Hepatic stellate cell (primary cell): ENCODE measurements around the gene UPK3A.

Source experiments
- DNase-seq: peaks from one replicate; pipeline ENCODE4 v3.0.0; 2011; ENCODE audit warnings: low spot score

The UPK3A gene

DNA sequence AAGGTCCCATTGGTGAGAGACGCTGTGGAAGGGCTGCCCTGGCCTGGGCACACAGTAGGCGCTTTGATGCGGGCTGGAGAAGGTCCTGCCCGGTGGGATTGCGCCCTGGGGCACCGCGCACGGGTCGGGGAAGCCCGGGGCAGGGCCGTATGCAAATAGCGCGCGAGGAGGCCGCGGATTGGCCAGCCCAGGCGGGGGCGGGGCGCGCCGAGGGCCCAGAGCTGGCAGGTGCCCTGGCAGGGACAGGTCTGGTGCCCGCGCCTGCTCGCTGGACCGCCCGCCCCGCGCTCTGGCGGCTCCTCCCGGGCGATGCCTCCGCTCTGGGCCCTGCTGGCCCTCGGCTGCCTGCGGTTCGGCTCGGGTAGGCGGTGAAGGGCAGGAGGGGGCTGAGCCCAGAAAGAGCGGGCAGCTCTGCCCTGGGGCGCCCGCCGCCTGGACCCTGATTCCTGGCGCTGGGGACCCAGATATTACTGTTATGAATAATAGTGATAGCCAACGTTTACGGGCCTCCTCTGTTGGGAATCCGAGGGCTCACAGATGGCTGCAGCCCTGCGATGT is at the start of gene UPK3A:
Gene UPK3A, plus strand, starts transcription at position 245 of the 558 bp plus-strand sequence. Its CDS starts 65 bp downstream, at position 310.
- DNase-seq = no peak

DNA sequence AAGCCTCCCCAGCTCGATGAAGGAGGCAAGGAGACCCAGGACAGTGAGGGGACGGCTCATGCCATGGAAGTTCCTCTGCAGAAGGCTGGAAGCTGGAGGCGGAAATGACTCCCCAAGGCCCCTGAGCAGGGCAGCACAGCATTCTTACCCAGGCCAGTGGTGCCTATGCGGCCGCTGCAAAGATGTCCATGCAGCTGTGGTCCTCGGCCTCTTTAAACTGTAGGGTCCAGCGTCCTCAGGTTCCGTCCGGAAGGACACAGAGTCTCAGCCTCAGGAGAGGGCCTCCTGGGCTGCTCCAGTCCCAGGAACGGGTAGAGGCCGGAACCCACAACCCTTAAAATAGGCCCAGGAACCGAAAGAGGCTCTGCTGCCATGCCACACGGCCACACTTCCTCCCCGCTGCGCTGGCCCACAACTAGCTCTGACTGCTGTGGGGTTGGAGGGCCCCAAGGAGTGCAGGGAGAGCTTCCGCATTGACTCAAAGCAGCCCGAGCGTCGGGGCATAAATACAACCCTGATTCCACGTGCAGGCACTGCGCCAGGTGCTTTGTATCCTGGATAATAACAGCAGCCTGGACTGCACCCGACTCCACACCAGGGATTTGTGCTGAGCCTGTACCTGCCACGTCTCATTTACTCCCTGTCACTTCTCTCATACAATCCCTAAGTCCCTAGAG is 49.5 kb upstream of the UPK3A start:
- no peak for DNase-seq

DNA sequence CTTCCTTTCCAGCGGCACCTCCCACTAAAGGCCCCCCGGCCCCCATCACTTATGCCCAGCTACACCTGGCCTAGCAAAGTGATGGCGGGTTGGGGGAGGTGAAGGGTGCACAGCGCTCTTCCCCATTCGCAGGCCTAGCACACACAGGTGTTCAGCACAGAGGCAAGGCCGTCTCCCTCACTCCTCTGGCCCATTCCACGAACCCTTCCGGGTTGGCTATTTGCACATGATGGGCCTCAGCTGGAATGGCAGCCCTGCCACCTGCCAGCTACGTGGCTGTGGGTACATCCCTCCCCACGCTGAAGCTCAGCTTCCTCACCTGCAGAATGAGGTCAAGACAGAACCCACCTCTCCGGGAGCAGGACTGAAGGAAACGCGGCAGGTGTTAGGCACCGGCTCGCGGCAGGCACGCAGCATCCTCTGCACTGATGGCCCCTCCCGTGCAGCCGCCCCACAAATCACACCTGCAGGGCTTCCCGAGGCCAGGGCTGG is 48.9 kb upstream of the UPK3A start:
- DNase-seq = no peak

DNA sequence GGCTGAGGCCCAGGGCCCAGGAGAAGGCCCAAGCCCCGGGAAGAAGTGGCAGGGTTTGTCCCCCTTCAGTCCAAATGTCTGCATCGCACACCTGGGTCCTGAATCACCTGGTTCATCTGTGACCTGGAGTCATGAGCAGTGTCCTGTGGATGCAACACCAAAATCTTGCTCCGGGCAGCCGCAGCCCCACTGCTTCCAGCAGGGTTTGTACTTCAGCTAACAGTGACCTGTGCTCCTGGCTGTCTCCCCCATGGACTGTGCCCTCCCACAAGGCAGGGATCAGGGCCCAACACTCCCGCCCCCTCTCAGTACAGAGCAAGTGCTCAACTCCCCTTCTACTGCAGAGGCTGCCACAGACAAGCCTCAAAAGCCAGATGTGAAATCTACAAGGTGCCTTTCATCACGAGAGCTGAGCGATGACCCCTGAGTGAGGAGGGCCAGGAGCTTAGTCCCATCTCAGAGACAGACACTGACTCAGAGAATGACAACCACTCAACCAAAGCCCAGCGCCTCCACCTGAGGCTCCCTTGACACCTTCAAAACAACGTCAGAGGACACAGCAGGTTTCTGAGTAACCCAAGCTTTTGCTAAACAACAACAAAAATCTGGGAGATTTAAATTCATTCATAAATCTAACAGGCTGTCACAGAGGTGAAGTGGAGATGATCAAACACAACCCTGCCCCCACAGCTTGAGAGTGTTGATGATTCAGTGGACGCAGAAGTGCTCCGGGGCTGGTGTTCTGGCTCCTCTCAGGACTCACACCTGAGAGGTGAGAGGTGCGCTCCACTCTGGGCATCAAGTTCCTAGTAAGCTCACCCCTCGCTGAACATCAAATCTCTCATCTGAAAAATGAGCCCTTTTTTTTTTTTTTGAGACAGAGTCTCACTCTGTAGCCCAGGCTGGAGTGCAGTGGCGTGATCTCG is 47.4 kb upstream of the UPK3A start:
- no peak for DNase-seq

DNA sequence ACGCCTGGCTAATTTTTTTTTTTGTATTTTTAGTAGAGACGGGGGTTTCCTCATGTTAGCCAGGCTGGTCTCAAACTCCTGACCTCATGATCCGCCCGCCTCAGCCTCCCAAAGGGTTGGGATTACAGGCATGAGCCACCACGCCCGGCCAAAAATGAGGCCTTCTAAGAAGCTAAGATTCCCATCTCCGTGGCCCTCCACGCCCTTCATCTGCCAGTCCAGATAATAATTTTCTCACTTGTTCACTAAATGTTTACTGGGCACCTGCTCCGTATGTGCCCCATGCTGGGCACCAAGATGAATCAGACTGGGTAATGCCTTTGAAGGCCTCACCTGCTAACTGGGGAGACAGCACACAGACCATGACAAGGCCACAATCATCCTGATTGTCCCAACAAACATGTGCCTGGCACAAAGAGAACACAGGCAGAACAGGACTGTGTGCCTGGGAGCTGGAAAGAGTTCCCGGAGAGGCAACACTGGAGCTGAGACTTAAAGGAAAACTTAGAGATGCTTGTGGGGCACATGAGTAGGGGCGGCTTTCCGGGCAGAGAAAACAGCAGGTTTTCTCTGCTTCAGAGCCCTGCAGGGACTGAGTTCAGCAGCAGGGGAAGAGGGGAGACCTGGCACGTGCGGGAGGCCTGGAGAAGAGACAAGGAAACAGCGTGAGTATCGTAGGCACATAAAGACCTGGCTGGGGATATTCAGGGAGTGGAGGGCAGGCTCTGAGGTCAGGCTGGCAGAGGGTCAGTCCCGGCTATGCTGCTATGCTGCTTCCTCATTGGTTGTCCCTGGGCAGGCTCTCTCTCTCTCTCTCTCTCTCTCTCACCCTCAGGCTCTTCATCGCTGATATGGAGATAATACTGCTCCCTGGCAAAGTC is 46.4 kb upstream of the UPK3A start:
- no peak for DNase-seq

DNA sequence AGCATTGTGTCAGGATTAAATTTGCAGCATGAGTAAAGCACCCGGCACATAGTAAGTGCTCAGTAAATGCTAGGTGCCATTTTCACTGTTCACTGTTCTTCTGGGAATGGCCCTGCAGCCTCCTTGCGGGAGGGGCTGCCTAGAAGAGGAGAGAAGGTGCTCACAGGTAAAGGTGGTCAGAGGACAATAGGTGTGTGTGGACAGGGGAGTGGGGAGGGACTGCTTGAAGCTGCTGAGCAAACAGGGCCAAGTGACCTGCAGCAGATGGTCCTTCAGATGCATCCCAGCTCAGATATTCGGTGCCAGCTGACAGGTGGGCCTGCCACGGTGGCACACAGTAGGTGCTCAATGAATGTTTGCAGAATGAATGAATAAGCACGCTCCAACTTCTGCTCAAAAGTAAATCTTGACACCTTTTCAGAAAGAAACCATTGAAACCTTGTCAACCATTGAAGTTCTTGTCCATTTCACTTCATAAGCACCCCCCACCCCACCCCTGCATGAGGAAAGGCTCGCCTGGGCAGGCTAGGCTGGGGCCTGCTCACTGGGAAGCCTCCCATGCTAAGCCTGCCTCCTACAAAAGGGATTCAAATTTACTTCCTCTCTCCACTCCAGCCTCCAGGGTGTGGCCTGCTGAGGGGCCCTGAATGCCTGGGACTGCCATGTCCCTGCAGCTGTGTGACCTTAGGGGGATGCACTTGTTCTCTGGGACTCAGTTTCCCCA is 45.6 kb upstream of the UPK3A start:
- no peak for DNase-seq

DNA sequence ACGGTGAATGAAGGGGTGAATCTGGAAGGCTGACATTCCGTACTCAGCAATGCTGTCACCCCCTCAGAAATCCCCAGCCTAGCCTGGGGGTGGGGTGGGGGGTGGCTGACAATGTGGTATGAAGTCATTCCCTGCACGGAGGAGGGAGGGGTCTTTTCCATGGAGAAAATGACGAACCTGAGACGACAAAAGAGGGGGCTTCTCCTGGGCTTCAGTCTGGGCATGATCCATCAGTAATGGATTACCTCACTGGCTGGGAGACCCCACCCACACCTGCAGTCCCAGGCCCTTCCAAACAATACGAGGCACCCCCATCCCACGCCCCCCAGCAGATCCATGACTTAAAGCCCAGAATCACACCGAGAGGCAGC is 45.1 kb upstream of the UPK3A start:
- no peak for DNase-seq

DNA sequence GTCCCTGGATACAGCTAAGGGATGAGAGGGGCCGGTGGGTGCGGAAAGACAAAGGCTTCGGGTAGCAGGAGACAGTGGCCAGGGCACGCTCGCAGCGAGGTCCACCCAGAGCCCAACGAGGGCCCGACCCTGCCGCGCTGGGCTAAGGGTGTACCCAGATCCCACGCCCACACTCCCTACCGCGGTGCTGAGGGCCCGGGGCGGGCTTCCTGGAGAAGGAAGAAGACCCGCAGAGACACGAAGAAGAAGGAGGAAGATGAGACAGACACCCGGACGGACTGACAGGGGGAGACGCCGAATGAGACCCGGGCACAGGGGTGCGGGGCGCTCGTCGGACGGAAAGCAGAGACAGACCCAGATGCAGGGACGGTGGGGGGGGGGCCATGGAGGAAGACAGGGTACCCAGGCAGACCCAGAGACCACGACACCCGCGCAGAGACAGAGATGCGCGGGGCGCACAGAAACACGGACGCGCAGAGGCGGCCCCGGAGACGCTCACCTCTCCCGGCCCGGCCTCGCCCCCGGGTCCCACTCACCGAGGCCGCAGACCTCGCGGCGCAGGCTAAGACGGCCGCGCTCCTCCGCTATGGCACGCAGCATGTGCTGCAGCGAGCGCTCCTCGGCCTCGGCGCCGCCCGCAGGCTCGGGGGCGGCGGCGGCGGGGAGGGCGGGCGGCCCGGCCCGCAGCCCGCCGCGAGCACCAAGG is 44.5 kb upstream of the UPK3A start:
- peak; percentile 65 for DNase-seq

DNA sequence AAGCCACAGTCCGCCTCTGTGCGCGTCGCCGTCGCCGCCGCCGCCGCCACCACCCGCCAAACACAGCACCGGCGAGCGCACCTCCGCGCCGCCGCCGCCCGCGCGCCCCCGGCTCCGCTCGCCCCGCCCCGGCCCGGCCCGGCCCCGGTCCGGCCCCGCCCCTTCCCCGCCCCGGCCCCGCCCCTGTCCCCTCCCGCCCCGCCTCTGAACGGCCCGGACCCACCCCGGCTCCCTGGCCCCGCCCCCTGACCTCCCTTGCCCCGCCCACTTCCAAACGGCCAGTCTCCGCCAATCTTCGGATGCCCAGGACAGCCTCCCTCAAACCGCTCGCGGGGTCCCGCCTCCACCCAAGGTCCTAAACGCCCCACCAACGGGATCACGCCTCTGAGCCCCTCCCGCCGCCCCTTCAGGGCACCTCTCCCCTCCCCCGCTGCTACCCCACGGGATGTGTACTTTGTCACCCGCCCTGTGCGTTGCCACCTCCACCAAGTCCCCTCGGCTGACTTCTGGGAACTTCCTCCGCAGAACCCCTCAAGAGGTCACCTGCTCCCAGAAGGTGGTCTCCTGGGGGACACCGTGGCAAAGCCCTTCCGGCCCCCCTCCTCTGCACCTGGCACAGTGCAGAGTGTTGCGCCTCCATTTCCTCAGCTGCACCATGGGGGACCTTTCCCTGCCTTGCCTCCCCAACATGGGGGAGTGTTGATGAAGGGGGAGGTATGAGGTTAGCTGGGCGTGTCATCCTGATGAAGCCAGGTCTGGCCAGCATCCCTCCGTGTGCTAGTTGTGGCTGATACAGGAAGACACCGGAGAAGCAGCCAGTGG is 43.7 kb upstream of the UPK3A start, which contains the start of gene KIAA0930:
Gene KIAA0930, minus strand, starts transcription at position 85 of the 822 bp plus-strand sequence. CDS start 191 bp downstream, outside the sequence.
- DNase-seq = peak; percentile 91

DNA sequence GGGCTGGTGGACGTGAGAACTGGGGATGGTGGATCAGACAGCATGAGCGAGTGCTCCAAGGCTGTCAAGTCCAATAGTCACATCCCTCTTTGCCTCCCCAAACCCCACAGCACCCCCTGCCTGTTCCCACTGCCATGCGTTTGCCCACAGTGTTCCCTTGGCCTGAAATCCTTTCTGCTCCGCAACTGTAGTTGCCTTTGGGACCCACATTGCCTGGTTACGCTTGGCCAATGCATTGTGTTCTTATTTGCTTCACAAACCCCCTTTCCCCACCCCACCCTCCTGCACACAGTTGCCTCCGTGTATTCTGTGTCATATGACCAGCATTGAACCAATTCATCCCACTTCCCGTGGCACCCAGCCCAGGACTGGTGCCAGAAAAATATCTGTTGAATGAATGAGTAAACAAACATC is 42.0 kb upstream of the UPK3A start:
- no peak for DNase-seq

DNA sequence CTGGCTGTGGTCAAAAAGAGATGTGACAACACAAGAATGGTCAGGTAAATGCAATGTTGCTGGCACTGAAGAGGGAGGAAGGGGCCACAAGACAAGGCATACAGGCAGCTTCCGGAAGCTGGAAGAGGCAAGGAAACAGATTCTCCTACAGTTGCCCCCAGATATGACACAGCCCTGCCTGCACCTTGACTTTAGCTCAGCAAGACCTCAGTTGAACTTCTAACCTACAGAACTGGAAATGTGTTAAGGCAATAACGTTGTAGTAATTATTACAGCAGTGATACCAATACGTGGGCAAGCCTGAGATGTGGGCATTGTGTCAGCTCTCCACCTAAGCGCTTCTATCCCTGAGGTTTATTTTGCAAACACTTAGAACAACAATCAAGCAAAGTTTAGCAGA is 39.8 kb upstream of the UPK3A start:
- DNase-seq = no peak

DNA sequence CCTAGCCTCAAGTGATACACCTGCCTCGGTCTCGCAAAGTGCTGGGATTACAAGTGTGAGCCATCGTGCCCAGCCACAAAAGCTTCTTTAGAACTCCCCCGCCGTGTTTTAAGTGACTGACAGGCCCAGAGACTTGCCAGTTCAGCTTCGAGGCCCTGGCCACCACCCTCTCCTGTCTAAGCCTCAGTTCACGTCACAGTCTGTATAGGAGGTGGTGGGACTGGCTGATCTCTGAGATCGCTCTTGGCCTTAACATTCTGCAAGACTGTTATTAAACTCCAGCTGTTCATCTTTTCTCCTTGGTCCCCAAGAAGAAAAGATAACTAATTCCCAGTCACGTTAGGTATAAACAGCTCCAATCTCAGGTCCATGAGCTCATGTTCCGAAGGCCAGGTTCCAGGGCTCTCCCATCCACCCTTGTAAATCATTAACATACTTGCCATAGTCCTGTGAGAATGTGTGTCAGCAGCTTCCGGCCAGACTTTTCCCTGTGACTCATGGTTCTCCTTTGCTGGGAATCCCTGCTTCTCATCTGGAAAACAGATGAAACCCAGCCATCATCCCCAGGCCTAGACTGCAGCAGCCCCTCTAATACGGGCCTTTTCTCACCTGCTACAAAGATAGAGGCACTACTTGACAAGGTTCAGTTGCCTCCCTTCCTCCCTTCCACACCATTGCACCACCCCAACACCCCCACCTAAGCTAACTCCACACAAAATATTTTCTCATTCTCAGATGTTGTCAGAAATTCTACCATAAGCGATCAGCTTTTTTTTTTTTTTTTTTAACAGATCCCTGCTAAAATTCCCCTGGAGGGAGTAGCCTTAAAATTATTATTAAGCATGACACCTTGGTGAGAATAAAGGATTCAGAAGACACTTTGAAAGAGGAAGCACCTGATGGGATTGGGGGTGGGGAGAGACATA is 38.4 kb upstream of the UPK3A start:
- DNase-seq = peak; percentile 92

DNA sequence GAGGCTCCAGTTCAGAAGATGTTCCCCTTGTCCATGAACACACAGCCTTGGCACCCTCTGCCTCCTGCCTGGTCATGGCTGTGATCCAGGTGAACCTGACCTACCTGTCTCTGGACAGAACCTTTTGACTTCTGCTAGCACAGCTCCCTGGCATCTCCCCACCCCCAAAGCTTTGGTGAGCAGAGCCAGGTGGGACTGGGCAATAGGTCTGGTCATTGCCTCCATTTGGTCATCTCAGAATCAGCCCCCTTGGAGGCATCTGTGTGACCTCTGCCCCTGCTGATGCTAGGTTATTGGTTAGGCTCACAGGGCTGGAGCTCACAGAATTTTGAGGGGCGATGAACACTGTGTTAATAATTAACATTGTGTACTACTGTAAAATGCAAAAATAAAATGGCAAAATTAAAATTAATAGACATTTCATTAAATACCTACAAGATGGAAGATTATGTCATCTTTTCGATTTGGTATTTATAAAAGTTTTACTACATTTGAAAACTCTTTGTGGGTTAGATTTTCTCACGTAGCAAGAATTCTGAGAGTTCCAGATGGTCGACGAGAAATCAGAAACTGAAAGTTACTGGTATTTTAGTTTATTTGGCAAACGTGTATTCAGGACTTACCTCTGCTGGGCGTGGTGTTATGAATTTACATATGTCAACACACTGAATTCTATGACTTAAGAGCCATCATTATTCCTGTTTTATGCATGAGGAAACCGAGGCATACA is 35.8 kb upstream of the UPK3A start:
- DNase-seq = no peak

DNA sequence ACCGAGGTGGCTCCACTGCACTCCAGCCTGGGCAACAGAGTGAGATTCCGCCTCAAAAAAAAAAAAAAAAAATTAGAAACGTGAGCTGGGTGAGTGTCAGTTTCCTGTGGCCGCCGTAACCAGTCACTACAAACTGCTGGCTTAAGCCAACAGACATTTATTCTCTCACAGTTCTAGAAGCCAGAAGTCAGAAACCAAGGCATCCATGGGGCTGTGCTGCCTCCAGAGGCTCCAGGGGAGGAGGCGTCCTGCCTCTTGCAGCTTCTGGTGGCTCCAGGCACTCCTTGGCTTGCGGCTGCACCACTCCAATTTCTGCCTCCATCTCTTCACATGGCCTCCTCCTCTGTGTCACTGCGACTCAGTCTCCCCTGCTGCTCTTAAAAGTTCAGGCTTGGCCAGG is 32.9 kb upstream of the UPK3A start:
- DNase-seq = no peak

DNA sequence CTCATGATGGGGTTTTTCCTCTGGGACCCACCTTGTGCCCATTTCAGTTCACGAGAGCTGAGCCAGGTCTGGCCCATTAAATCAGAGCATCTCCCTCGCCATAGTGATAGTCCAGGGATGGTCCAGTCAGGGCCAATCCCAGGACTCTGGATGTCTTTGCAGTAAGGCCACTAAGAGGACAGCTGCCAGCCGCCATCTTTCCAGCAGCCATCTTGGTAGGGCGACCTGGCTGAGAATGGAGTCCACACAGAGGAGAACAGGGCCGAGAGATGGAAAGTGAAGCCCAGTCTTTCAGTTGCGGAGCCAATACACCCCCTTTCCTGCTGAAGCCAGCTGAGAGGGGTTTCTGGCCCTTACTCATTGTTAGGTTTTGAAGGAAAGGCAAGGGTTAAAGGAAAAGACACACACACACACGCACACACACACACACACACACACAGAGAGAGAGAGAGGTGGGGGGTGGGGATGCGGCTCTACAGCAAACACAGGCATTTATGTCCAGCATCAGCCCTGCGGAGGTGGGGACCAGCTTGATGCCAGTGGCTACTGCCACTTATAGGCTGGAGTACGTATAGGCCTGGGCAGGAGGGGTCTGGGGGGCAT is 31.6 kb upstream of the UPK3A start:
- no peak for DNase-seq

DNA sequence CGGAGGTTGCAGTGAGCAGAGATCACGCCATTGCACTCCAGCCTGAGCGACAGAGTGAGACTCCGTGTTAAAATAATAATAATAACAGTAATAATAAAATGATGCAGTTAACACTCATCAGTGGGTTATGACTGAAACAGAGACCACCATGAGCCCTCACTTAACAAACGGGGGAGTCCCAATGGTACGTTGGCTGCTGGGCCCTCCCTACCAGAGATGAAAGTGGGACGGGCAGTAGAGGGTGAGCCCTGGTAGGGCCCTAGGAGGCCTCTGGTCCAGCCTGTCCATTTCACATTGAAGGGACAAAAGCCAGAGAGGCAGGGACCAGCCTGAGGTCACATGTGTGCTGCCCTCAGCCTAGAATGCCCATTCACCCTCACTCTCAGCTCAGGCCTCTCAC is 30.4 kb upstream of the UPK3A start:
- no peak for DNase-seq

DNA sequence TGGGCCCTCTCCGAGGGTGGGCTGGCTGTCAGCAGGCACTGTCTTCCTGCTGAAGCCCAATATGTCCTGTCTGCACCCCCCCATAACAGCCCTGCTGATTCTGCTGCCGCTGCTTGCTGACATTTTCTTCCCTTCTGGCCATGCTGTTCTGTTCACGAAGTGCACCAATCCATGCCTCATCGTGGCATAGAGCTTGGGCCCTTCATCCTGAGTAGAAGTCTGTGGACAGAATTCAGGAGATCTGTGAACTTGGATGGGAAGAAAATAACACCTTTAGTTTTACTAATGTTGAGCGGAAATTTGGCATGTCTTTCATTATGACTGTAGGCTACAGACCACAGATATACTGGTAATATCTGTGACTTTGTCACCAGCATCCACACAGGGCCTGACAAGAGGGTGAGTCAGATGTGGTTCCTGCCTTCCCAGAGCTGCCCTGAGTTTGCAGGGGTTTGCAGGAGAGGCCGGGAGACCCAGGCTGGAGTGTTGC is 29.9 kb upstream of the UPK3A start:
- no peak for DNase-seq
